ENCODE measurements around the gene C12orf57. TPM values are rescaled to one million over a fixed set of nuclear protein-coding genes. Genes with fewer than 3 reads are reported as not detected.

C12orf57 gene
- total and polyA plus RNA-seq, 2 donors (not counting 1 experiment from before 2014, with no cell fraction given) = 107 to 220 TPM

DNA sequence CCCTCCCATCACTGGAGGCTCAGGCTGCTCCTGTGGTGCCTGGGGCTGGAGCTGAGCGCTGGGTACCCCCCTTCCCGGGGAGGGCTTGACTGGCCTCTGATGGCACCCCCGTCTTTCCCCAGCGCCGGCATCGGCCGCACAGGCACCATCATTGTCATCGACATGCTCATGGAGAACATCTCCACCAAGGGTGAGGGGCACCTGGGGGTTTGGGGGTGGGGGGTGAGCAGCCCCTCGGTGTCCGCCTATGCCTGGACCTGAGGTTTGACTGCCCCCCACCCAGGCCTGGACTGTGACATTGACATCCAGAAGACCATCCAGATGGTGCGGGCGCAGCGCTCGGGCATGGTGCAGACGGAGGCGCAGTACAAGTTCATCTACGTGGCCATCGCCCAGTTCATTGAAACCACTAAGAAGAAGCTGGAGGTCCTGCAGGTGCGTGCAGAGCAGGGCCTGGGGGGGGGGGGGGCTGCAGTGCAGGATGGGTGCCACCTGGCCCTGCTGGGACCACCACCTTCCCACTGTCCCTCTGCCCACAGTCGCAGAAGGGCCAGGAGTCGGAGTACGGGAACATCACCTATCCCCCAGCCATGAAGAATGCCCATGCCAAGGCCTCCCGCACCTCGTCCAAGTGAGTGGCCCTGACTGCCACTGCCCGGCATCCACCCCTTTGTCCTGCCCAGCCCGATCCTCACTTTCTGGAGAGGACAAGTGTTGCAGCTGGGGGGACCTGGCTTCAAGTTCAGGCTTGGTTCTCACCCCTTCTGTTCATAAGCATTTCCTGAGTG, 16.2 kb downstream of the C12orf57 start:
- H3K4me1 ChIP-seq (ENCODE audit: control insufficient read depth, extremely low read depth, insufficient read depth, low read length) = peaks cover 4% of the 10 kb centered on the region
- no peak for DNase-seq (ENCODE audit: low read depth in 2 of 2)
- no peaks in the 10 kb centered on the region for H3K79me2 ChIP-seq (ENCODE audit: control insufficient read depth, insufficient read depth, low read length)
- no peak overlapping the region for H3K4me2 ChIP-seq (ENCODE audit: extremely low read depth, insufficient read depth, low read length)
- H3K9me3 ChIP-seq (ENCODE audit: control insufficient read depth, insufficient read depth, low read depth, low read length) = no peaks in the 10 kb centered on the region
- H4K20me1 ChIP-seq (ENCODE audit: control insufficient read depth, extremely low read depth, insufficient read depth, low read length) = no peaks in the 10 kb centered on the region
- TF ChIP-seq, protein P1, sequence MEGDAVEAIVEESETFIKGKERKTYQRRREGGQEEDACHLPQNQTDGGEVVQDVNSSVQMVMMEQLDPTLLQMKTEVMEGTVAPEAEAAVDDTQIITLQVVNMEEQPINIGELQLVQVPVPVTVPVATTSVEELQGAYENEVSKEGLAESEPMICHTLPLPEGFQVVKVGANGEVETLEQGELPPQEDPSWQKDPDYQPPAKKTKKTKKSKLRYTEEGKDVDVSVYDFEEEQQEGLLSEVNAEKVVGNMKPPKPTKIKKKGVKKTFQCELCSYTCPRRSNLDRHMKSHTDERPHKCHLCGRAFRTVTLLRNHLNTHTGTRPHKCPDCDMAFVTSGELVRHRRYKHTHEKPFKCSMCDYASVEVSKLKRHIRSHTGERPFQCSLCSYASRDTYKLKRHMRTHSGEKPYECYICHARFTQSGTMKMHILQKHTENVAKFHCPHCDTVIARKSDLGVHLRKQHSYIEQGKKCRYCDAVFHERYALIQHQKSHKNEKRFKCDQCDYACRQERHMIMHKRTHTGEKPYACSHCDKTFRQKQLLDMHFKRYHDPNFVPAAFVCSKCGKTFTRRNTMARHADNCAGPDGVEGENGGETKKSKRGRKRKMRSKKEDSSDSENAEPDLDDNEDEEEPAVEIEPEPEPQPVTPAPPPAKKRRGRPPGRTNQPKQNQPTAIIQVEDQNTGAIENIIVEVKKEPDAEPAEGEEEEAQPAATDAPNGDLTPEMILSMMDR (conservative IDR thresholded peaks at IDR 0.05 in 1 of 2, IDR thresholded peaks at IDR 0.05 in 1 of 2; ENCODE audit: low read depth in 1 of 2, low read length in 2 of 2) = no peak
- no peak for TF ChIP-seq EZH2 (IDR thresholded peaks at IDR 0.05; ENCODE audit: low read length, missing control alignments)
- no peaks in the 10 kb centered on the region for H3K36me3 ChIP-seq (ENCODE audit: control insufficient read depth, insufficient read depth, low read length)
- no peak overlapping the region for H3K27ac ChIP-seq (ENCODE audit: insufficient read depth, low read length)
- no peaks in the 10 kb centered on the region for H3K27me3 ChIP-seq (ENCODE audit: control insufficient read depth, insufficient read depth, low read length)
- no peak overlapping the region for H2AFZ ChIP-seq (ENCODE audit: low read length)
- H3K4me3 ChIP-seq (replicated peaks in 1 of 4; ENCODE audit: control extremely low read depth in 1 of 4, insufficient read depth in 1 of 4, low read depth in 3 of 4, low read length in 4 of 4) = no peak overlapping the region
- H3K9ac ChIP-seq (ENCODE audit: insufficient read depth, low read length) = no peak overlapping the region

GRCh38 chr12:6960593-6961277, 16.9 kb downstream of the C12orf57 start:
- H3K36me3 ChIP-seq (ENCODE audit: control insufficient read depth, insufficient read depth, low read length) = no peaks in the 10 kb centered on the region
- H3K9ac ChIP-seq (ENCODE audit: insufficient read depth, low read length) = no peak overlapping the region
- no peaks in the 10 kb centered on the region for H3K9me3 ChIP-seq (ENCODE audit: control insufficient read depth, insufficient read depth, low read depth, low read length)
- H3K4me3 ChIP-seq (replicated peaks in 1 of 4; ENCODE audit: control extremely low read depth in 1 of 4, insufficient read depth in 1 of 4, low read depth in 3 of 4, low read length in 4 of 4) = no peak overlapping the region
- H3K4me2 ChIP-seq (ENCODE audit: extremely low read depth, insufficient read depth, low read length) = no peak overlapping the region
- no peak overlapping the region for H2AFZ ChIP-seq (ENCODE audit: low read length)
- H3K27ac ChIP-seq (ENCODE audit: insufficient read depth, low read length) = no peak overlapping the region
- H3K79me2 ChIP-seq (ENCODE audit: control insufficient read depth, insufficient read depth, low read length) = no peaks in the 10 kb centered on the region
- H4K20me1 ChIP-seq (ENCODE audit: control insufficient read depth, extremely low read depth, insufficient read depth, low read length) = no peaks in the 10 kb centered on the region
- H3K4me1 ChIP-seq (ENCODE audit: control insufficient read depth, extremely low read depth, insufficient read depth, low read length) = peaks cover 4% of the 10 kb centered on the region
- TF ChIP-seq, protein P1 (conservative IDR thresholded peaks at IDR 0.05 in 1 of 2, IDR thresholded peaks at IDR 0.05 in 1 of 2; ENCODE audit: low read depth in 1 of 2, low read length in 2 of 2) = peak in 1 of 2 donors; percentile 27
- TF ChIP-seq EZH2 (IDR thresholded peaks at IDR 0.05; ENCODE audit: low read length, missing control alignments) = no peak
- DNase-seq (ENCODE audit: low read depth in 2 of 2) = peak; percentile 21 to 33
- no peaks in the 10 kb centered on the region for H3K27me3 ChIP-seq (ENCODE audit: control insufficient read depth, insufficient read depth, low read length)

DNA sequence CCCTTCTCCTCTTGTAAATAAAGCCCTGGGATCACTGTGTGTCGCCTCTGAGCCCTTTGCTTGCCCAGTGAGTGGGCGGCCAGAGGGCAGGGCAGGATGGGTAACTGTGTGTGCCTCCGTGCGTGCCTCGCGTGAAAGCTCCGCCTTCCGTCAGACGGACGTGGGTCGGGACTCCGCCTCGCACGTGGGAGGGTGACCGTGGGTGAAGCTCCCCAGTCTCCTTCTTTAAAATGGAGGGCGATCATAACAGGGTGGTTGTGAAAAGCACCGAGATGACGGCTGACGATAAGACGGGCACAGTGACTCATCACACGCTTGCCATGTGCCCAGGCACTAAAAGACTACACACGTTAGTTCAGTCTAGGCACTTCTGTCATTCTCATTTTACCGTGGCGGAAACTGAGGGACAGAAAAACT, 17.5 kb downstream of the C12orf57 start:
- Histone ChIP-seq H3K27ac (ENCODE audit: insufficient read depth, low read length) (no peak overlapping the region), H3K27me3 (ENCODE audit: control insufficient read depth, insufficient read depth, low read length) (no peaks in the 10 kb centered on the region), H3K4me1 (ENCODE audit: control insufficient read depth, extremely low read depth, insufficient read depth, low read length) (peaks cover 4% of the 10 kb centered on the region), H3K4me3 (replicated peaks in 1 of 4; ENCODE audit: control extremely low read depth in 1 of 4, insufficient read depth in 1 of 4, low read depth in 3 of 4, low read length in 4 of 4) (no peak overlapping the region), H3K36me3 (ENCODE audit: control insufficient read depth, insufficient read depth, low read length) (peaks cover 4% of the 10 kb centered on the region), H2AFZ (ENCODE audit: low read length) (peak overlapping the region; percentile 29), H4K20me1 (ENCODE audit: control insufficient read depth, extremely low read depth, insufficient read depth, low read length) (no peaks in the 10 kb centered on the region), H3K4me2 (ENCODE audit: extremely low read depth, insufficient read depth, low read length) (no peak overlapping the region), H3K79me2 (ENCODE audit: control insufficient read depth, insufficient read depth, low read length) (no peaks in the 10 kb centered on the region), H3K9ac (ENCODE audit: insufficient read depth, low read length) (no peak overlapping the region), H3K9me3 (ENCODE audit: control insufficient read depth, insufficient read depth, low read depth, low read length) (no peaks in the 10 kb centered on the region)
- DNase-seq (ENCODE audit: low read depth in 2 of 2) = peak in 1 of 2 donors; percentile 61
- TF ChIP-seq EZH2 (IDR thresholded peaks at IDR 0.05; ENCODE audit: low read length, missing control alignments) = no peak
- TF ChIP-seq, protein P1 (conservative IDR thresholded peaks at IDR 0.05 in 1 of 2, IDR thresholded peaks at IDR 0.05 in 1 of 2; ENCODE audit: low read depth in 1 of 2, low read length in 2 of 2) = no peak
